ENCODE measurements around the gene HORMAD2. TPM values are rescaled to one million over a fixed set of nuclear protein-coding genes. Genes with fewer than 3 reads are reported as not detected.
"Not testable (repeated sequence)": the region's sequence is repeated elsewhere in the genome, so short reads cannot be mapped to it uniquely, and the experiment has no call there.

The HORMAD2 gene
- total RNA-seq, 1 experiment from 2014 or later, result not detected

- ChIA-PET POLR2A (ENCODE audit: unreplicated experiment) (no interaction called here), CTCF (no interaction called here)
- peak overlapping the region; percentile 80 for H3K4me2 ChIP-seq
Observed at GRCh38 chr22:30080805-30081204, 541 bp downstream of the HORMAD2 start.

GRCh38 chr22:30086496-30086895, 6.2 kb downstream of the HORMAD2 start:
- BruUV-seq (replicated peaks), result no TSS peak
- ChIA-PET POLR2A (ENCODE audit: unreplicated experiment) (interaction anchor here (0.7 kb wide), 1 partner anchor 69 kb away, joined by 3 read pairs; no protein-coding TSS in a partner anchor), CTCF (interaction anchor here (0.6 kb wide), 1 partner anchor 154 kb away, joined by 3 read pairs; no protein-coding TSS in a partner anchor)
- Histone ChIP-seq H3K9me2 (ENCODE audit: insufficient read depth) (no peaks in the 10 kb centered on the region), H3K9me3 (ENCODE audit: insufficient read depth, low read depth) (no peaks in the 10 kb centered on the region), H4K20me1 (ENCODE audit: insufficient read depth) (no peaks in the 10 kb centered on the region), H3K4me2 (peak overlapping the region; percentile 29; the same call in 1 of the 2 replicates), H3K79me2 (ENCODE audit: low read depth) (no peaks in the 10 kb centered on the region), H3K36me3 (ENCODE audit: low read depth) (no peaks in the 10 kb centered on the region), H3K27me3 (ENCODE audit: insufficient read depth, low read depth) (no peaks in the 10 kb centered on the region), H2AFZ (no peak overlapping the region), H3F3A (ENCODE audit: insufficient read depth, low read depth) (peaks cover 38% of the 10 kb centered on the region), H3K27ac (peak overlapping the region; percentile 83), H3K4me3 (no peak overlapping the region), H3K4me1 (replicated peaks; ENCODE audit: insufficient read depth) (peaks cover 31% of the 10 kb centered on the region)
- no peak for TF ChIP-seq CTCF (conservative IDR thresholded peaks at IDR 0.05)
- TF ChIP-seq EZH2 (IDR thresholded peaks at IDR 0.05; ENCODE audit: low read depth), result no peak
- intact Hi-C loops (cut with micrococcal nuclease; ENCODE audit: unreplicated experiment), result loop anchor here (5.0 to 10.0 kb wide), 3 partner anchors 62 to 504 kb away; partner anchors contain the start of gene NIPSNAP1
- DNase-seq, result no peak

More at GRCh38 chr22:30080805-30081204, 541 bp downstream of the HORMAD2 start:
- intact Hi-C loops (cut with micrococcal nuclease; ENCODE audit: unreplicated experiment), result loop anchor here (10.0 kb wide), 1 partner anchor 56 kb away; no protein-coding TSS in a partner anchor
- Histone ChIP-seq H4K20me1 (ENCODE audit: insufficient read depth) (no peaks in the 10 kb centered on the region), H3K27me3 (ENCODE audit: insufficient read depth, low read depth) (no peaks in the 10 kb centered on the region), H3K27ac (no peak overlapping the region), H3K4me3 (peak overlapping the region; percentile 58; the same call in 1 of the 2 replicates), H3F3A (ENCODE audit: insufficient read depth, low read depth) (peaks cover 1% of the 10 kb centered on the region; the same call in 1 of the 2 replicates), H3K9me2 (ENCODE audit: insufficient read depth) (no peaks in the 10 kb centered on the region), H3K9me3 (ENCODE audit: insufficient read depth, low read depth) (no peaks in the 10 kb centered on the region), H3K4me1 (replicated peaks; ENCODE audit: insufficient read depth) (peaks cover 2% of the 10 kb centered on the region), H2AFZ (peak overlapping the region; percentile 86; the same call in 1 of the 2 replicates), H3K36me3 (ENCODE audit: low read depth) (no peaks in the 10 kb centered on the region), H3K79me2 (ENCODE audit: low read depth) (no peaks in the 10 kb centered on the region)
- TF ChIP-seq EZH2 (IDR thresholded peaks at IDR 0.05; ENCODE audit: low read depth) (no peak), CTCF (conservative IDR thresholded peaks at IDR 0.05) (no peak)
- no peak for DNase-seq
- BruUV-seq (replicated peaks), result TSS peak; percentile 34

- H2AFZ ChIP-seq; H3K27me3 ChIP-seq (ENCODE audit: insufficient read depth, low read depth); BruUV-seq (replicated peaks); H3K4me3 ChIP-seq; H4K20me1 ChIP-seq (ENCODE audit: insufficient read depth); H3K79me2 ChIP-seq (ENCODE audit: low read depth); H3K36me3 ChIP-seq (ENCODE audit: low read depth); H3K9me2 ChIP-seq (ENCODE audit: insufficient read depth); H3K9me3 ChIP-seq (ENCODE audit: insufficient read depth, low read depth): not testable (repeated sequence)
- Histone ChIP-seq H3F3A (ENCODE audit: insufficient read depth, low read depth) (peaks cover 38% of the 10 kb centered on the region), H3K4me2 (peak overlapping the region; percentile 29), H3K27ac (peak overlapping the region; percentile 83), H3K4me1 (replicated peaks; ENCODE audit: insufficient read depth) (peaks cover 31% of the 10 kb centered on the region)
- ChIA-PET POLR2A (ENCODE audit: unreplicated experiment) (interaction anchor here (0.7 kb wide), 1 partner anchor 68 kb away, joined by 3 read pairs; no protein-coding TSS in a partner anchor), CTCF (interaction anchor here (0.6 to 0.8 kb wide), 3 partner anchors 153 to 461 kb away, joined by 3 to 4 read pairs (median 3); partner anchors contain the start of gene ASCC2)
- intact Hi-C loops (cut with micrococcal nuclease; ENCODE audit: unreplicated experiment), result loop anchor here (5.0 to 10.0 kb wide), 3 partner anchors 62 to 505 kb away; partner anchors contain the start of gene NIPSNAP1
- DNase-seq, result peak; percentile 29 to 88
Observed at GRCh38 chr22:30087037-30087436, 6.8 kb downstream of the HORMAD2 start.
